ENCODE measurements around the gene ZFP69. TPM values are rescaled to one million over a fixed set of nuclear protein-coding genes. Genes with fewer than 3 reads are reported as not detected.

Gene ZFP69
- total RNA-seq (2021; ENCODE audit: unreplicated experiment), result not detected
- not detected in 2 replicates for polyA plus RNA-seq (2012)
- percentile 17 among the genes with signal in this experiment for Bru-seq, nascent RNA
- percentile 33 among the genes with signal in this experiment for BruChase-seq, experiment 1, labeled RNA remaining after a 6-hour chase
- percentile 22 among the genes with signal in this experiment for BruChase-seq, experiment 2, labeled RNA remaining after a 2-hour chase
- long read RNA-seq, result 0 reads

- intact Hi-C loops (cut with micrococcal nuclease), result loop anchor here (2.0 kb wide), 1 partner anchor 38 kb away; no protein-coding TSS in a partner anchor
- Histone ChIP-seq H3K9me3 (ENCODE audit: control insufficient read depth in 1 of 2, insufficient read depth in 1 of 2, low read depth in 1 of 2, low read length in 2 of 2) (peaks cover 3 to 22% of the 10 kb centered on the region in 2 experiments; a peak in 2 of 4 replicates), H3K9me2 (ENCODE audit: insufficient read depth) (no peaks in the 10 kb centered on the region), H3K4me1 (ENCODE audit: control insufficient read depth in 1 of 2, insufficient read depth in 2 of 2, low read length in 2 of 2) (no peaks in the 10 kb centered on the region), H3K4me3 (replicated peaks in 1 of 2; ENCODE audit: low read depth in 1 of 2, low read length in 2 of 2) (no peak within 1 kb of the TSS), H2AFZ (ENCODE audit: low read depth, low read length, poor library complexity, severe bottlenecking) (no peak within 1 kb of the TSS), H3K4me2 (ENCODE audit: low read length) (no peak within 1 kb of the TSS), H3K27ac (ENCODE audit: low read depth, low read length) (no peak within 1 kb of the TSS), H3K9ac (ENCODE audit: low read length) (no peak within 1 kb of the TSS), H4K20me1 (ENCODE audit: insufficient read depth) (no peaks in the 10 kb centered on the region), H3K36me3 (ENCODE audit: control insufficient read depth in 1 of 2, insufficient read depth in 2 of 2, low read length in 2 of 2) (no peaks in the 10 kb centered on the region), H3K27me3 (ENCODE audit: insufficient read depth, low read length) (no peaks in the 10 kb centered on the region), H3K79me2 (ENCODE audit: insufficient read depth, low read length) (no peaks in the 10 kb centered on the region)
- ChIA-PET CTCF (no interaction called here), POLR2A (no interaction called here), RAD21 (ENCODE audit: low non-redundant PET in 1 of 2, low total read pairs in 2 of 2, uncharacterized antibody in 2 of 2, unreplicated experiment in 2 of 2) (no interaction called here)
- ATAC-seq, result no peak
- no TSS peak for BruUV-seq (replicated peaks)
- no peak for DNase-seq (ENCODE audit: low read depth, low spot score)
- no peak for TF ChIP-seq POLR2AphosphoS5 (IDR thresholded peaks at IDR 0.05; ENCODE audit: low read depth, low read length)
- TF ChIP-seq YY1 (IDR thresholded peaks at IDR 0.05; ENCODE audit: extremely low read depth, insufficient replicate concordance, low read depth, low read length), result no peak
- TF ChIP-seq CBX3 (IDR thresholded peaks at IDR 0.05; ENCODE audit: low read depth), result no peak
- no peak for TF ChIP-seq RAD21 (IDR thresholded peaks at IDR 0.05; ENCODE audit: low read depth)
- TF ChIP-seq SIN3A (IDR thresholded peaks at IDR 0.05; ENCODE audit: low read depth), result no peak
- no peak for TF ChIP-seq ZFX (IDR thresholded peaks at IDR 0.05)
These were observed at the start of gene ZFP69 for GRCh38 chr1:40476924-40477677. Gene ZFP69 (plus strand): TSS chr1:40477290. CDS start chr1:40479362, 2,072 bp downstream.

GRCh38 chr1:40431385-40431784, 45.7 kb upstream of the ZFP69 start:
- CTCF ChIA-PET, result no interaction called here

More at GRCh38 chr1:40431385-40431784, 45.7 kb upstream of the ZFP69 start:
- no peak overlapping the region for H3K4me2 ChIP-seq (ENCODE audit: low read length)
- no peaks in the 10 kb centered on the region for H3K4me1 ChIP-seq (ENCODE audit: control insufficient read depth in 1 of 2, insufficient read depth in 2 of 2, low read length in 2 of 2)
- no peaks in the 10 kb centered on the region for H3K36me3 ChIP-seq (ENCODE audit: control insufficient read depth in 1 of 2, insufficient read depth in 2 of 2, low read length in 2 of 2)
- H3K79me2 ChIP-seq (ENCODE audit: insufficient read depth, low read length), result no peaks in the 10 kb centered on the region
- H4K20me1 ChIP-seq (ENCODE audit: insufficient read depth), result no peaks in the 10 kb centered on the region
- intact Hi-C loops (cut with micrococcal nuclease), result no loop called here
- H2AFZ ChIP-seq (ENCODE audit: low read depth, low read length, poor library complexity, severe bottlenecking), result no peak overlapping the region
- RAD21 ChIA-PET (ENCODE audit: low non-redundant PET in 1 of 2, low total read pairs in 2 of 2, uncharacterized antibody in 2 of 2, unreplicated experiment in 2 of 2), result interaction anchor here in 1 of 2 experiments (0.7 kb wide), 1 partner anchor 259 kb away, joined by 3 read pairs; no protein-coding TSS in a partner anchor
- H3K27me3 ChIP-seq (ENCODE audit: insufficient read depth, low read length), result no peaks in the 10 kb centered on the region
- POLR2A ChIA-PET, result no interaction called here
- no TSS peak for BruUV-seq (replicated peaks)
- no peak overlapping the region for H3K9ac ChIP-seq (ENCODE audit: low read length)
- H3K27ac ChIP-seq (ENCODE audit: low read depth, low read length), result no peak overlapping the region
- no peak for DNase-seq (ENCODE audit: low read depth, low spot score)
- ATAC-seq, result no peak
- no peak overlapping the region for H3K4me3 ChIP-seq (replicated peaks in 1 of 2; ENCODE audit: low read depth in 1 of 2, low read length in 2 of 2)
- TF ChIP-seq ZFX (IDR thresholded peaks at IDR 0.05) (no peak), FOSL1 (IDR thresholded peaks at IDR 0.05; ENCODE audit: low read depth) (no peak), ZNF274 (IDR thresholded peaks at IDR 0.05; ENCODE audit: low read depth, low read length) (no peak), CBX3 (IDR thresholded peaks at IDR 0.05; ENCODE audit: low read depth) (no peak), EZH2 (IDR thresholded peaks at IDR 0.05) (no peak)
- 0 out of 4 replicates have a peak, but pooled peaks cover 0 to 3% of the 10 kb centered on the region in 2 experiments for H3K9me3 ChIP-seq (ENCODE audit: control insufficient read depth in 1 of 2, insufficient read depth in 1 of 2, low read depth in 1 of 2, low read length in 2 of 2)
- H3K9me2 ChIP-seq (ENCODE audit: insufficient read depth), result no peaks in the 10 kb centered on the region
